ENCODE data around the gene PLA2G5.

PLA2G5 gene

GRCh38 chr1:20114021-20114648 is 44.1 kb downstream of the PLA2G5 start:
- Histone ChIP-seq H3K36me3 (ENCODE audit: insufficient read depth) (no peaks in the 10 kb centered on the region), H3K27ac (no peak overlapping the region), H3K27me3 (ENCODE audit: insufficient read depth, low read depth) (peaks cover 3% of the 10 kb centered on the region; the same call in 1 of the 2 replicates), H3K9ac (no peak overlapping the region), H4K20me1 (ENCODE audit: insufficient read depth) (no peaks in the 10 kb centered on the region), H3K4me2 (no peak overlapping the region), H3K4me1 (ENCODE audit: low read depth, poor library complexity, severe bottlenecking) (no peaks in the 10 kb centered on the region), H3K4me3 (IDR thresholded peaks at IDR 0.05; ENCODE audit: insufficient read depth, low read depth, low read length) (no peak overlapping the region), H3K79me2 (ENCODE audit: insufficient read depth, low read depth) (no peaks in the 10 kb centered on the region), H2AFZ (ENCODE audit: low read depth) (no peak overlapping the region)
- TF ChIP-seq CTCF (conservative IDR thresholded peaks at IDR 0.05; ENCODE audit: low read depth, low read length) = no peak

GRCh38 chr1:20115479-20115878 is 45.5 kb downstream of the PLA2G5 start:
- H3K27ac ChIP-seq = no peak overlapping the region
- H3K36me3 ChIP-seq (ENCODE audit: insufficient read depth) = no peaks in the 10 kb centered on the region
- no peak overlapping the region for H3K4me2 ChIP-seq
- TF ChIP-seq CTCF (conservative IDR thresholded peaks at IDR 0.05; ENCODE audit: low read depth, low read length) = no peak
- no peaks in the 10 kb centered on the region for H3K79me2 ChIP-seq (ENCODE audit: insufficient read depth, low read depth)
- no peak overlapping the region for H3K9ac ChIP-seq
- H4K20me1 ChIP-seq (ENCODE audit: insufficient read depth) = no peaks in the 10 kb centered on the region
- no peak overlapping the region for H3K4me3 ChIP-seq (IDR thresholded peaks at IDR 0.05; ENCODE audit: insufficient read depth, low read depth, low read length)
- H2AFZ ChIP-seq (ENCODE audit: low read depth) = no peak overlapping the region
- no peaks in the 10 kb centered on the region for H3K4me1 ChIP-seq (ENCODE audit: low read depth, poor library complexity, severe bottlenecking)
- H3K27me3 ChIP-seq (ENCODE audit: insufficient read depth, low read depth) = peaks cover 10% of the 10 kb centered on the region; the same call in 1 of the 2 replicates

GRCh38 chr1:20115916-20116315 is 45.9 kb downstream of the PLA2G5 start:
- Histone ChIP-seq H3K36me3 (ENCODE audit: insufficient read depth) (no peaks in the 10 kb centered on the region), H3K4me1 (ENCODE audit: low read depth, poor library complexity, severe bottlenecking) (no peaks in the 10 kb centered on the region), H3K27ac (no peak overlapping the region), H3K4me3 (IDR thresholded peaks at IDR 0.05; ENCODE audit: insufficient read depth, low read depth, low read length) (no peak overlapping the region), H2AFZ (ENCODE audit: low read depth) (no peak overlapping the region), H3K27me3 (ENCODE audit: insufficient read depth, low read depth) (peaks cover 9% of the 10 kb centered on the region; the same call in 1 of the 2 replicates), H3K79me2 (ENCODE audit: insufficient read depth, low read depth) (no peaks in the 10 kb centered on the region), H4K20me1 (ENCODE audit: insufficient read depth) (no peaks in the 10 kb centered on the region), H3K4me2 (no peak overlapping the region), H3K9ac (no peak overlapping the region)
- TF ChIP-seq CTCF (conservative IDR thresholded peaks at IDR 0.05; ENCODE audit: low read depth, low read length) = no peak

GRCh38 chr1:20117236-20117635 is 47.2 kb downstream of the PLA2G5 start:
- Histone ChIP-seq H3K4me3 (IDR thresholded peaks at IDR 0.05; ENCODE audit: insufficient read depth, low read depth, low read length) (no peak overlapping the region), H2AFZ (ENCODE audit: low read depth) (no peak overlapping the region), H3K79me2 (ENCODE audit: insufficient read depth, low read depth) (no peaks in the 10 kb centered on the region), H3K9ac (no peak overlapping the region), H3K27ac (no peak overlapping the region), H3K36me3 (ENCODE audit: insufficient read depth) (no peaks in the 10 kb centered on the region), H3K4me2 (no peak overlapping the region), H3K27me3 (ENCODE audit: insufficient read depth, low read depth) (peaks cover 21% of the 10 kb centered on the region; the same call in 1 of the 2 replicates), H3K4me1 (ENCODE audit: low read depth, poor library complexity, severe bottlenecking) (no peaks in the 10 kb centered on the region), H4K20me1 (ENCODE audit: insufficient read depth) (no peaks in the 10 kb centered on the region)
- no peak for TF ChIP-seq CTCF (conservative IDR thresholded peaks at IDR 0.05; ENCODE audit: low read depth, low read length)

Measured in KMS-11 (cell line).